GM23248 (cell line): ENCODE measurements around the gene ZBED3.

Source experiments
- EZH2 ChIP-seq: fragments of 200-600 bp; sonication (generic); IDR thresholded peaks from 2 replicates; pipeline ENCODE4 v1.6.1; 2018; ENCODE audit warnings: antibody characterized with exemption, mild to moderate bottlenecking; ENCODE audit not compliant: insufficient read depth, poor library complexity, severe bottlenecking
- EZH2phosphoT487 ChIP-seq: fragments of 200-600 bp; sonication (generic); IDR thresholded peaks from 2 replicates; pipeline ENCODE4 v1.6.1; 2018; ENCODE audit warnings: antibody characterized with exemption, moderate library complexity, mild to moderate bottlenecking, low read depth; ENCODE audit not compliant: insufficient read depth

DNA sequence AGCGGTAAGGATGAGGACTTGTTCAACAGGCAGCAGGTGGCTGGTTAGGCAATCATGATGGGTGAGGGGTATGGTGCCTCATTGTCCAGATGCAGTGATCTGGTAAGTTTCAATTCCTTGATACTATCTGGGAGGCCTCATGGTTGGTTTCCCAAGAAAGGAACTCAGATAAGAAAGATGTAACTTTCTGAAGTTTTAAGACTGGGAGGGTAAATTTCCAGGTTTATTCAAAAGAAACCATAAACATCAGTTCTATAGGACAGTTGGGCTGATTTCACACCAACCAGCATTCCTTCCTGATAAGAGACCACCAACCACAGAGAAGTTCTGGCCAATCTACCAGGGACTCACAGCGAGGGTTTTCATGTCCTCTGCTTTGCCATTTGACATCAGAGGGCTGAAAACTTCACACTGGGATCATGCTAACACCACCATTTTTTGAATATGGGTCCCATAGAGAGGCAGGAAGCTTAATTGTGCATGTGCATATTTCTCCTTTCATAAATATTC lies 57.7 kb downstream of the ZBED3 start:
- TF ChIP-seq EZH2 (no peak), EZH2phosphoT487 (no peak)
